GM12878 (cell line): Measurements from ENCODE around the gene DEXI. TPM values are rescaled to one million over a fixed set of nuclear protein-coding genes. Genes with fewer than 3 reads are reported as not detected.

ENCODE experiments used
- ATAC-seq: fragments of 200-7000 bp; cut with Tn5 transposase; 3 replicates; pipeline ENCODE4 v1.9.1; 2020; ENCODE audit warnings: mild to moderate bottlenecking, moderate library complexity
- BruUV-seq: library from RNA; stranded (reverse); fragments of 400-500 nt; replicated peaks from 2 replicates; lab custom pipeline; 2021; lab: Mats Ljungman, UMichigan
- CTCF ChIA-PET: fragments of 300-600 bp; sonication (Branson Sonifier 250); formaldehyde crosslinking; extraction: SDS; loops from one replicate; lab custom pipeline; 2021; ENCODE audit warnings: inconsistent platforms; lab: Yijun Ruan, JAX
- POLR2A ChIA-PET: fragments of 350-600 bp; formaldehyde crosslinking; extraction: SDS; loops from one replicate; lab custom pipeline; 2021; ENCODE audit warnings: inconsistent platforms; lab: Charles Lee
- RAD21 ChIA-PET: fragments of 300-600 bp; sonication (Branson Sonifier 250); formaldehyde crosslinking; loops from one replicate; lab custom pipeline; 2023; ENCODE audit warnings: antibody characterized with exemption; ENCODE audit not compliant: unreplicated experiment; lab: Charles Lee
- SMC1A ChIA-PET: fragments of 300-600 bp; sonication (Branson Sonifier 250); formaldehyde crosslinking; loops from one replicate; lab custom pipeline; 2023; ENCODE audit not compliant: unreplicated experiment, uncharacterized antibody; lab: Charles Lee
- DNase-seq: peaks from one replicate; pipeline ENCODE4 v3.0.0-alpha.2; 2011; ENCODE audit warnings: low read depth, low spot score
- FAIRE-seq: peaks from 3 replicates; lab custom pipeline; 2011; peaks lifted over from hg19 to GRCh38; lab: Jason Lieb, UNC
- H2AFZ ChIP-seq: 2 replicates; pipeline ENCODE4 v1.6.0; 2011; ENCODE audit warnings: low read depth, low read length, control low read depth; ENCODE audit not compliant: control insufficient read depth
- H3K27ac ChIP-seq: 2 replicates; pipeline ENCODE4 v1.5.1; 2011; ENCODE audit warnings: control low read depth; ENCODE audit not compliant: control insufficient read depth, insufficient read depth
- H3K27me3 ChIP-seq, 2 experiments: replicated peaks in 1 of 2; 2 replicates each; pipeline versions ENCODE4 v1.6.0 to v1.6.1; 2011; ENCODE audit warnings: low read length in 1 of 2; ENCODE audit not compliant: control insufficient read depth in 2 of 2, insufficient read depth in 2 of 2
- H3K36me3 ChIP-seq, 2 experiments: 2 replicates each; pipeline ENCODE4 v1.5.1; 2011; ENCODE audit warnings: low read length in 1 of 2; ENCODE audit not compliant: control insufficient read depth in 2 of 2, insufficient read depth in 2 of 2
- H3K4me1 ChIP-seq: 2 replicates; pipeline ENCODE4 v1.6.1; 2011; ENCODE audit warnings: mild to moderate bottlenecking, low read length, moderate library complexity, mixed read lengths; ENCODE audit not compliant: control insufficient read depth, insufficient read depth
- H3K4me2 ChIP-seq: 2 replicates; pipeline ENCODE4 v1.6.0; 2011; ENCODE audit warnings: control low read depth; ENCODE audit not compliant: control insufficient read depth, insufficient read depth
- H3K4me3 ChIP-seq: fragments of 200-600 bp; sonication (generic); 2 replicates; pipeline ENCODE4 v1.5.1; 2016
- H3K79me2 ChIP-seq: 2 replicates; pipeline ENCODE4 v1.6.0; 2011; ENCODE audit warnings: low read length; ENCODE audit not compliant: control insufficient read depth, insufficient read depth
- H3K9ac ChIP-seq: 2 replicates; pipeline ENCODE4 v1.8.0; 2011; ENCODE audit warnings: low read length, control low read depth, mixed read lengths; ENCODE audit not compliant: control insufficient read depth, insufficient read depth
- H3K9me3 ChIP-seq: replicated peaks from 3 replicates; pipeline ENCODE4 v1.5.1; 2011; ENCODE audit warnings: mild to moderate bottlenecking, low read length; ENCODE audit not compliant: control insufficient read depth, insufficient read depth
- H4K20me1 ChIP-seq: 2 replicates; pipeline ENCODE4 v1.6.0; 2011; ENCODE audit not compliant: control insufficient read depth, insufficient read depth
- BRCA1 ChIP-seq: IDR thresholded peaks from 2 replicates; pipeline ENCODE4 v1.6.1; 2011; ENCODE audit warnings: low read depth, low read length, improper control_type of control experiment
- CBFB ChIP-seq: IDR thresholded peaks from 2 replicates; pipeline ENCODE4 v1.6.1; 2016; ENCODE audit warnings: antibody characterized with exemption, low read depth
- CBX5 ChIP-seq: sonication (generic); IDR thresholded peaks from 2 replicates; pipeline ENCODE4 v1.6.1; 2016; ENCODE audit warnings: low read depth, moderate library complexity, mild to moderate bottlenecking, inconsistent platforms
- CREB1 ChIP-seq: IDR thresholded peaks from 2 replicates; pipeline ENCODE4 v1.6.1; 2012; ENCODE audit warnings: low read depth, mild to moderate bottlenecking, inconsistent platforms
- CREM ChIP-seq: IDR thresholded peaks from 2 replicates; pipeline ENCODE4 v1.6.1; 2014; ENCODE audit warnings: antibody characterized with exemption, low read depth
- IKZF2 ChIP-seq, 2 experiments: fragments of 450-650 bp; IDR thresholded peaks; 2 replicates each; pipeline ENCODE4 v1.6.1; 2017; ENCODE audit warnings: mild to moderate bottlenecking in 2 of 2, moderate library complexity in 2 of 2
- NR2F1 ChIP-seq: fragments of 450-650 bp; conservative IDR thresholded peaks from 2 replicates; pipeline ENCODE4 v1.6.1; 2017; ENCODE audit warnings: mild to moderate bottlenecking
- NRF1 ChIP-seq: conservative IDR thresholded peaks from 2 replicates; pipeline ENCODE4 v1.6.1; 2011; ENCODE audit warnings: mild to moderate bottlenecking, low read depth, low read length, improper control_type of control experiment
- WGBS: methylation state at CpG from one replicate; pipeline ENCODE4 v1.1.6; 2016; ENCODE audit warnings: low lambda C conversion rate; ENCODE audit not compliant: insufficient replicate concordance, insufficient coverage; ENCODE audit errors: missing lambda C conversion rate; 5-methylcytosine and 5-hydroxymethylcytosine counted together
- in situ Hi-C: fragments of 300-500 bp; cut with MboI; formaldehyde crosslinking; loops from 9 replicates; pipeline ENCODE4 v1.14.3; 2018; ENCODE audit warnings: mixed read lengths
- intact Hi-C: fragments of 100-400 bp; cut with micrococcal nuclease; formaldehyde crosslinking; loops from one replicate; pipeline ENCODE4 v1.14.2; 2022; ENCODE audit not compliant: unreplicated experiment
- polyA plus RNA-seq, 11 experiments: library from polyadenylated mRNA; depleted of rRNA in 4 of 11; unstranded in 6 of 11; stranded (reverse) in 5 of 11; fragments of >200 nt; fragmentation: Nextera tagmentation in 4 of 11; fragmentation: Illumina TruSeq in 1 of 11; extraction: Ambion mirVana in 4 of 11; extraction: Trizol in 1 of 11; gene quantifications; 1 replicate in 1 of 11; 2 replicates in 10 of 11; pipeline versions ENCODE4 v1.2.1 to v1.2.3, GENCODE V29; 2011 to 2016; ENCODE audit warnings: inconsistent platforms in 2 of 11, missing spikeins in 2 of 11, low read depth in 1 of 11
- total RNA-seq, 4 experiments: library from RNA; depleted of rRNA in 3 of 4; stranded (reverse); fragments of >200 nt in 3 of 4; fragmentation: Illumina TruSeq in 1 of 4; extraction: Trizol in 1 of 4; gene quantifications; 2 replicates each; pipeline versions ENCODE4 v1.2.1 to v1.2.3, GENCODE V29; 2013 to 2021
- TF ChIP-seq, protein P1 (sequence below): IDR thresholded peaks from 2 replicates; pipeline ENCODE4 v1.6.1; 2012; ENCODE audit warnings: improper control_type of control experiment, low read depth, low read length; ENCODE audit not compliant: insufficient replicate concordance
- TF ChIP-seq, protein P2 (sequence below): fragments of 450-650 bp; IDR thresholded peaks from 2 replicates; pipeline ENCODE4 v1.6.1; 2016; ENCODE audit warnings: mild to moderate bottlenecking, moderate library complexity, borderline replicate concordance
- TF ChIP-seq, protein P3 (sequence below): IDR thresholded peaks from 2 replicates; pipeline ENCODE4 v1.6.1; 2012; ENCODE audit warnings: low read depth, low read length, improper control_type of control experiment

Gene DEXI
- total and polyA plus RNA-seq, 10 of the 15 experiments (the other 5 are each of a cell fraction or from before 2014, with no cell fraction given), result 1.4 to 26.3 (median 18.4) TPM

DNA sequence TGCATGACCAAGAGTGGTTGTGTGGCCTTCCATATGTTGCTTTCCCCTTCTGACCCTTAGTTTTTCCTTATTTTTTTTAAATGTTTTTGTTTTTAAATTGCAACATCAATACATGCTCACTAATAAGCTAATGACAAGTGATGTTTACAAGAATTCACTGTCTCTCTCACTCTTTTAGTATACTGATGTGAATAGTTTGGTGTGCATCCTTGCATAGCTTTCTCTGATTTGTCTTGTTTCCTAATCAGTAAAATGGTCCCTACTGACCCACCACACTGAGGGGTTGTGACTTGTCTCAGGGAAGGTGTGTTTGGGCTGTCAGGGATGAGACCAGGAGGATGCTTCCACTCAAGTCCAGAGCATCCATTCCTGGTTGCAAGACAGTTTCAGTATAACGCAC is 39.3 kb downstream of the DEXI start (continued):
- TF ChIP-seq, protein P1, sequence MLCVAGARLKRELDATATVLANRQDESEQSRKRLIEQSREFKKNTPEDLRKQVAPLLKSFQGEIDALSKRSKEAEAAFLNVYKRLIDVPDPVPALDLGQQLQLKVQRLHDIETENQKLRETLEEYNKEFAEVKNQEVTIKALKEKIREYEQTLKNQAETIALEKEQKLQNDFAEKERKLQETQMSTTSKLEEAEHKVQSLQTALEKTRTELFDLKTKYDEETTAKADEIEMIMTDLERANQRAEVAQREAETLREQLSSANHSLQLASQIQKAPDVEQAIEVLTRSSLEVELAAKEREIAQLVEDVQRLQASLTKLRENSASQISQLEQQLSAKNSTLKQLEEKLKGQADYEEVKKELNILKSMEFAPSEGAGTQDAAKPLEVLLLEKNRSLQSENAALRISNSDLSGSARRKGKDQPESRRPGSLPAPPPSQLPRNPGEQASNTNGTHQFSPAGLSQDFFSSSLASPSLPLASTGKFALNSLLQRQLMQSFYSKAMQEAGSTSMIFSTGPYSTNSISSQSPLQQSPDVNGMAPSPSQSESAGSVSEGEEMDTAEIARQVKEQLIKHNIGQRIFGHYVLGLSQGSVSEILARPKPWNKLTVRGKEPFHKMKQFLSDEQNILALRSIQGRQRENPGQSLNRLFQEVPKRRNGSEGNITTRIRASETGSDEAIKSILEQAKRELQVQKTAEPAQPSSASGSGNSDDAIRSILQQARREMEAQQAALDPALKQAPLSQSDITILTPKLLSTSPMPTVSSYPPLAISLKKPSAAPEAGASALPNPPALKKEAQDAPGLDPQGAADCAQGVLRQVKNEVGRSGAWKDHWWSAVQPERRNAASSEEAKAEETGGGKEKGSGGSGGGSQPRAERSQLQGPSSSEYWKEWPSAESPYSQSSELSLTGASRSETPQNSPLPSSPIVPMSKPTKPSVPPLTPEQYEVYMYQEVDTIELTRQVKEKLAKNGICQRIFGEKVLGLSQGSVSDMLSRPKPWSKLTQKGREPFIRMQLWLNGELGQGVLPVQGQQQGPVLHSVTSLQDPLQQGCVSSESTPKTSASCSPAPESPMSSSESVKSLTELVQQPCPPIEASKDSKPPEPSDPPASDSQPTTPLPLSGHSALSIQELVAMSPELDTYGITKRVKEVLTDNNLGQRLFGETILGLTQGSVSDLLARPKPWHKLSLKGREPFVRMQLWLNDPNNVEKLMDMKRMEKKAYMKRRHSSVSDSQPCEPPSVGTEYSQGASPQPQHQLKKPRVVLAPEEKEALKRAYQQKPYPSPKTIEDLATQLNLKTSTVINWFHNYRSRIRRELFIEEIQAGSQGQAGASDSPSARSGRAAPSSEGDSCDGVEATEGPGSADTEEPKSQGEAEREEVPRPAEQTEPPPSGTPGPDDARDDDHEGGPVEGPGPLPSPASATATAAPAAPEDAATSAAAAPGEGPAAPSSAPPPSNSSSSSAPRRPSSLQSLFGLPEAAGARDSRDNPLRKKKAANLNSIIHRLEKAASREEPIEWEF, result no peak
- TF ChIP-seq, all 136 proteins: peak for 0

- SMC1A ChIA-PET, result interaction anchor here (0.7 to 4.3 kb wide), 13 partner anchors 10 to 128 kb away, joined by 3 to 37 read pairs (median 5); partner anchors contain the start of gene CIITA
- peaks cover 28% of the 10 kb centered on the region for H3K79me2 ChIP-seq
- no peaks in the 10 kb centered on the region for H3K27me3 ChIP-seq
- BruUV-seq, result no TSS peak
- H3K4me2 ChIP-seq, result peak overlapping the region; percentile 86
- H3K9ac ChIP-seq, result no peak overlapping the region
- CTCF ChIA-PET, result interaction anchor here (0.6 to 2.8 kb wide), 7 partner anchors 10 to 52 kb away, joined by 3 to 13 read pairs (median 4); partner anchors contain the start of gene CIITA
- RAD21 ChIA-PET, result interaction anchor here (0.6 to 3.9 kb wide), 12 partner anchors 9 to 144 kb away, joined by 3 to 39 read pairs (median 4); partner anchors contain the start of gene CIITA
- H2AFZ ChIP-seq, result no peak overlapping the region
- peak; percentile 91 for ATAC-seq
- POLR2A ChIA-PET, result interaction anchor here (0.6 to 3.5 kb wide), 9 partner anchors 10 to 1065 kb away, joined by 3 to 24 read pairs (median 7); no protein-coding TSS in a partner anchor
- in situ Hi-C loops, result loop anchor here (25.0 kb wide), 2 partner anchors 585 to 1760 kb away; no protein-coding TSS in a partner anchor
- intact Hi-C loops, result loop anchor here (2.0 to 10.0 kb wide), 2 partner anchors 16 to 592 kb away; no protein-coding TSS in a partner anchor
- peaks cover 10% of the 10 kb centered on the region for H4K20me1 ChIP-seq
- peak overlapping the region; percentile 54 for H3K27ac ChIP-seq
- peaks cover 52% of the 10 kb centered on the region for H3K4me1 ChIP-seq
- 14% methylated on average over 5 of the region's 5 CpGs for WGBS
- DNase-seq, result no peak
- H3K4me3 ChIP-seq, result peak overlapping the region; percentile 38; the same call in 1 of the 2 replicates
- FAIRE-seq, result peak; percentile 56
- H3K36me3 ChIP-seq, result peaks cover 39 to 61% of the 10 kb centered on the region in 2 experiments
- no peaks in the 10 kb centered on the region; the same call in 2 of the 3 replicates for H3K9me3 ChIP-seq
- TF ChIP-seq CREB1 (no peak), CREM (0 out of 2 replicates have a peak, but pooled peaks have one; percentile 13), CBX5 (peak; percentile 37; the same call in 1 of the 2 replicates), IKZF2 (IDR thresholded peaks at IDR 0.05) (peak; percentile 88 to 89), BRCA1 (no peak), CBFB (no peak), NRF1 (no peak), NR2F1 (0 out of 2 replicates have a peak, but pooled peaks have one; percentile 42)
- TF ChIP-seq, protein P2, sequence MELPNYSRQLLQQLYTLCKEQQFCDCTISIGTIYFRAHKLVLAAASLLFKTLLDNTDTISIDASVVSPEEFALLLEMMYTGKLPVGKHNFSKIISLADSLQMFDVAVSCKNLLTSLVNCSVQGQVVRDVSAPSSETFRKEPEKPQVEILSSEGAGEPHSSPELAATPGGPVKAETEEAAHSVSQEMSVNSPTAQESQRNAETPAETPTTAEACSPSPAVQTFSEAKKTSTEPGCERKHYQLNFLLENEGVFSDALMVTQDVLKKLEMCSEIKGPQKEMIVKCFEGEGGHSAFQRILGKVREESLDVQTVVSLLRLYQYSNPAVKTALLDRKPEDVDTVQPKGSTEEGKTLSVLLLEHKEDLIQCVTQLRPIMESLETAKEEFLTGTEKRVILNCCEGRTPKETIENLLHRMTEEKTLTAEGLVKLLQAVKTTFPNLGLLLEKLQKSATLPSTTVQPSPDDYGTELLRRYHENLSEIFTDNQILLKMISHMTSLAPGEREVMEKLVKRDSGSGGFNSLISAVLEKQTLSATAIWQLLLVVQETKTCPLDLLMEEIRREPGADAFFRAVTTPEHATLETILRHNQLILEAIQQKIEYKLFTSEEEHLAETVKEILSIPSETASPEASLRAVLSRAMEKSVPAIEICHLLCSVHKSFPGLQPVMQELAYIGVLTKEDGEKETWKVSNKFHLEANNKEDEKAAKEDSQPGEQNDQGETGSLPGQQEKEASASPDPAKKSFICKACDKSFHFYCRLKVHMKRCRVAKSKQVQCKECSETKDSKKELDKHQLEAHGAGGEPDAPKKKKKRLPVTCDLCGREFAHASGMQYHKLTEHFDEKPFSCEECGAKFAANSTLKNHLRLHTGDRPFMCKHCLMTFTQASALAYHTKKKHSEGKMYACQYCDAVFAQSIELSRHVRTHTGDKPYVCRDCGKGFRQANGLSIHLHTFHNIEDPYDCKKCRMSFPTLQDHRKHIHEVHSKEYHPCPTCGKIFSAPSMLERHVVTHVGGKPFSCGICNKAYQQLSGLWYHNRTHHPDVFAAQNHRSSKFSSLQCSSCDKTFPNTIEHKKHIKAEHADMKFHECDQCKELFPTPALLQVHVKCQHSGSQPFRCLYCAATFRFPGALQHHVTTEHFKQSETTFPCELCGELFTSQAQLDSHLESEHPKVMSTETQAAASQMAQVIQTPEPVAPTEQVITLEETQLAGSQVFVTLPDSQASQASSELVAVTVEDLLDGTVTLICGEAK, result no peak
- TF ChIP-seq, protein P3, sequence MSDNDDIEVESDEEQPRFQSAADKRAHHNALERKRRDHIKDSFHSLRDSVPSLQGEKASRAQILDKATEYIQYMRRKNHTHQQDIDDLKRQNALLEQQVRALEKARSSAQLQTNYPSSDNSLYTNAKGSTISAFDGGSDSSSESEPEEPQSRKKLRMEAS, result no peak
Observed at GRCh38 chr16:10897134-10897533, 45.1 kb downstream of the DEXI start.
